T47D (cell line): ENCODE measurements around the gene GPC3.
A peak's percentile ranks its signal among the peaks of the same experiment; 100 is the strongest.

Source experiments
- DNase-seq, 2 experiments: peaks; one replicate each; pipeline versions ENCODE4 v3.0.0 to v3.0.0-alpha.2; 2011 to 2012; ENCODE audit warnings: low read depth in 1 of 2, low spot score in 1 of 2
- JUND ChIP-seq: IDR thresholded peaks from 2 replicates; pipeline ENCODE4 v1.6.1; 2012; ENCODE audit warnings: low read depth
- in situ Hi-C: cut with HindIII; loops from 2 replicates; pipeline ENCODE4 v1.10.0; 2016; ENCODE audit warnings: low sequenced_read_pairs, low pct_unique_long_range_greater_than_20kb

The GPC3 gene

GRCh38 chrX:133989490-133989889 is 4.1 kb upstream of the GPC3 start:
- no peak for TF ChIP-seq JUND
- in situ Hi-C loops = no loop called here
- peak in 1 of 2 experiments; percentile 1 for DNase-seq

- in situ Hi-C loops = no loop called here
- no peak for DNase-seq
- no peak for TF ChIP-seq JUND
These were observed 2.6 kb upstream of the GPC3 start for GRCh38 chrX:133988010-133988409.

- TF ChIP-seq JUND = no peak
- DNase-seq = no peak
- in situ Hi-C loops = no loop called here
These were observed 1.8 kb upstream of the GPC3 start for GRCh38 chrX:133987188-133987587.

GRCh38 chrX:133985967-133986683 is 731 bp upstream of the GPC3 start:
- no peak for TF ChIP-seq JUND
- in situ Hi-C loops = no loop called here
- DNase-seq = no peak

- in situ Hi-C loops = no loop called here
- DNase-seq = no peak
- TF ChIP-seq JUND = no peak
These were observed 584 bp downstream of the GPC3 start for GRCh38 chrX:133984857-133985163.

GRCh38 chrX:133983974-133984845 is 1.2 kb downstream of the GPC3 start:
- DNase-seq = no peak
- in situ Hi-C loops = no loop called here

GRCh38 chrX:133983256-133983973 is 2.0 kb downstream of the GPC3 start:
- no peak for DNase-seq
- TF ChIP-seq JUND = no peak
- in situ Hi-C loops = no loop called here

More at GRCh38 chrX:133983974-133984845, 1.2 kb downstream of the GPC3 start:
- TF ChIP-seq JUND = no peak

- DNase-seq = no peak
- TF ChIP-seq JUND = no peak
- in situ Hi-C loops = no loop called here
These were observed 3.5 kb downstream of the GPC3 start for GRCh38 chrX:133981924-133982323.

- no peak for TF ChIP-seq JUND
- DNase-seq = no peak
- in situ Hi-C loops = no loop called here
These were observed 4.4 kb downstream of the GPC3 start for GRCh38 chrX:133980832-133981588.

- DNase-seq = no peak
- TF ChIP-seq JUND = no peak
- in situ Hi-C loops = no loop called here
These were observed 5.0 kb downstream of the GPC3 start for GRCh38 chrX:133980406-133980805.

GRCh38 chrX:133979641-133980230 is 5.7 kb downstream of the GPC3 start:
- in situ Hi-C loops = no loop called here
- no peak for DNase-seq
- no peak for TF ChIP-seq JUND

- TF ChIP-seq JUND = no peak
- in situ Hi-C loops = no loop called here
- no peak for DNase-seq
These were observed 11.7 kb downstream of the GPC3 start for GRCh38 chrX:133973704-133974103.
